Keratinocyte (primary cell): ENCODE results near the gene PLBD2. TPM values are rescaled to one million over a fixed set of nuclear protein-coding genes. Genes with fewer than 3 reads are reported as not detected.

Experiments
- DNase-seq: peaks from one replicate; pipeline ENCODE4 v3.0.0-alpha.2; 2011; ENCODE audit warnings: low read depth, missing footprints, low spot score
- FAIRE-seq: peaks from 2 replicates; lab custom pipeline; 2011; peaks lifted over from hg19 to GRCh38; lab: Jason Lieb, UNC
- H2AFZ ChIP-seq: 2 replicates; pipeline ENCODE4 v1.6.0; 2012; ENCODE audit warnings: low read length, control low read depth, inconsistent platforms; ENCODE audit not compliant: control insufficient read depth
- H3K27ac ChIP-seq: 2 replicates; pipeline ENCODE4 v1.5.1; 2011; ENCODE audit warnings: low read length; ENCODE audit not compliant: control insufficient read depth, insufficient read depth
- H3K27me3 ChIP-seq: 3 replicates; pipeline ENCODE4 v1.6.0; 2011; ENCODE audit warnings: low read length; ENCODE audit not compliant: control insufficient read depth, insufficient read depth; ENCODE audit errors: extremely low read depth
- H3K36me3 ChIP-seq, 2 experiments: 2 replicates in 1 of 2; 3 replicates in 1 of 2; pipeline ENCODE4 v1.5.1; 2011; ENCODE audit warnings: low read length in 2 of 2, mild to moderate bottlenecking in 1 of 2; ENCODE audit not compliant: control insufficient read depth in 2 of 2, insufficient read depth in 2 of 2; ENCODE audit errors: extremely low read depth in 1 of 2
- H3K4me1 ChIP-seq: 3 replicates; pipeline ENCODE4 v1.5.1; 2011; ENCODE audit warnings: low read length; ENCODE audit not compliant: control insufficient read depth, insufficient read depth; ENCODE audit errors: extremely low read depth
- H3K4me2 ChIP-seq: 3 replicates; pipeline ENCODE4 v1.6.0; 2011; ENCODE audit warnings: low read depth, low read length; ENCODE audit not compliant: control insufficient read depth, insufficient read depth; ENCODE audit errors: extremely low read depth
- H3K4me3 ChIP-seq, 3 experiments: fragments of 200-600 bp in 1 of 3; sonication (generic) in 1 of 3; 2 replicates in 2 of 3; 3 replicates in 1 of 3; pipeline ENCODE4 v1.5.1; 2011 to 2016; ENCODE audit warnings: low read length in 3 of 3, mild to moderate bottlenecking in 3 of 3, control low read depth in 2 of 3, inconsistent platforms in 1 of 3, low read depth in 1 of 3, mixed read lengths in 1 of 3, mixed run types in 1 of 3, moderate library complexity in 1 of 3; ENCODE audit not compliant: control insufficient read depth in 2 of 3, insufficient read depth in 2 of 3; ENCODE audit errors: extremely low read depth in 1 of 3
- H3K79me2 ChIP-seq: 2 replicates; pipeline ENCODE4 v1.6.0; 2012; ENCODE audit warnings: low read length; ENCODE audit not compliant: control insufficient read depth, insufficient read depth
- H3K9ac ChIP-seq: 3 replicates; pipeline ENCODE4 v1.6.0; 2011; ENCODE audit warnings: low read length; ENCODE audit not compliant: control insufficient read depth, insufficient read depth; ENCODE audit errors: extremely low read depth
- H3K9me1 ChIP-seq: 3 replicates; pipeline ENCODE4 v1.6.0; 2011; ENCODE audit warnings: low read length; ENCODE audit not compliant: control insufficient read depth, insufficient read depth; ENCODE audit errors: extremely low read depth
- H3K9me3 ChIP-seq: 2 replicates; pipeline ENCODE4 v1.5.1; 2012; ENCODE audit warnings: low read depth, low read length; ENCODE audit not compliant: control insufficient read depth
- H4K20me1 ChIP-seq: 3 replicates; pipeline ENCODE4 v1.6.0; 2011; ENCODE audit warnings: low read length; ENCODE audit not compliant: control insufficient read depth, insufficient read depth; ENCODE audit errors: extremely low read depth
- EZH2 ChIP-seq: IDR thresholded peaks from one replicate; pipeline ENCODE4 v1.6.1; 2012; ENCODE audit warnings: inconsistent platforms, mild to moderate bottlenecking, low read length, moderate library complexity
- dilution Hi-C: fragments of 300-500 bp; cut with MboI; formaldehyde crosslinking; loops from one replicate; pipeline ENCODE4 v1.7.0; 2020; ENCODE audit warnings: low sequenced_read_pairs; ENCODE audit not compliant: extremely low pct_ligation_motif_present
- polyA plus RNA-seq, 5 experiments: library from polyadenylated mRNA; depleted of rRNA in 3 of 5; stranded (reverse) in 3 of 5; stranded (forward) in 1 of 5; unstranded in 1 of 5; fragments of >200 nt; gene quantifications; 1 replicate in 1 of 5; 2 replicates in 3 of 5; 3 replicates in 1 of 5; pipeline versions ENCODE4 v1.2.1 to v1.2.3, GENCODE V29; 2011 to 2012; ENCODE audit warnings: missing spikeins in 2 of 5, low read depth in 1 of 5, low replicate concordance in 1 of 5
- TF ChIP-seq, protein P1 (sequence below), 3 experiments: IDR thresholded peaks in 1 of 3; conservative IDR thresholded peaks in 1 of 3; optimal IDR thresholded peaks in 1 of 3; 2 replicates in 2 of 3; 3 replicates in 1 of 3; pipeline versions ENCODE3 to v1.5.1; 2011; ENCODE audit warnings: low read length in 3 of 3, mild to moderate bottlenecking in 3 of 3, moderate library complexity in 2 of 3, control low read depth in 1 of 3, inconsistent platforms in 1 of 3; ENCODE audit not compliant: insufficient read depth in 2 of 3; ENCODE audit errors: extremely low read depth in 1 of 3

PLBD2 gene
- polyA plus RNA-seq, 1 donor (not counting 4 experiments of a cell fraction or from before 2014, with no cell fraction given): 12.9 TPM

GRCh38 chr12:113368331-113368730 is 9.9 kb downstream of the PLBD2 start:
- Histone ChIP-seq H3K4me3 (no peak overlapping the region), H3K79me2 (no peaks in the 10 kb centered on the region), H2AFZ (no peak overlapping the region), H3K9me1 (no peaks in the 10 kb centered on the region), H3K9ac (no peak overlapping the region), H3K4me2 (no peak overlapping the region), H3K36me3 (peaks cover 5 to 10% of the 10 kb centered on the region in 2 experiments), H3K27ac (no peak overlapping the region), H4K20me1 (no peaks in the 10 kb centered on the region), H3K4me1 (no peaks in the 10 kb centered on the region), H3K27me3 (no peaks in the 10 kb centered on the region), H3K9me3 (no peaks in the 10 kb centered on the region)
- FAIRE-seq (no peak), DNase-seq (no peak)
- TF ChIP-seq, protein P1, sequence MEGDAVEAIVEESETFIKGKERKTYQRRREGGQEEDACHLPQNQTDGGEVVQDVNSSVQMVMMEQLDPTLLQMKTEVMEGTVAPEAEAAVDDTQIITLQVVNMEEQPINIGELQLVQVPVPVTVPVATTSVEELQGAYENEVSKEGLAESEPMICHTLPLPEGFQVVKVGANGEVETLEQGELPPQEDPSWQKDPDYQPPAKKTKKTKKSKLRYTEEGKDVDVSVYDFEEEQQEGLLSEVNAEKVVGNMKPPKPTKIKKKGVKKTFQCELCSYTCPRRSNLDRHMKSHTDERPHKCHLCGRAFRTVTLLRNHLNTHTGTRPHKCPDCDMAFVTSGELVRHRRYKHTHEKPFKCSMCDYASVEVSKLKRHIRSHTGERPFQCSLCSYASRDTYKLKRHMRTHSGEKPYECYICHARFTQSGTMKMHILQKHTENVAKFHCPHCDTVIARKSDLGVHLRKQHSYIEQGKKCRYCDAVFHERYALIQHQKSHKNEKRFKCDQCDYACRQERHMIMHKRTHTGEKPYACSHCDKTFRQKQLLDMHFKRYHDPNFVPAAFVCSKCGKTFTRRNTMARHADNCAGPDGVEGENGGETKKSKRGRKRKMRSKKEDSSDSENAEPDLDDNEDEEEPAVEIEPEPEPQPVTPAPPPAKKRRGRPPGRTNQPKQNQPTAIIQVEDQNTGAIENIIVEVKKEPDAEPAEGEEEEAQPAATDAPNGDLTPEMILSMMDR (optimal IDR thresholded peaks at IDR 0.05 in 1 of 3, IDR thresholded peaks at IDR 0.05 in 1 of 3, conservative IDR thresholded peaks at IDR 0.05 in 1 of 3; ENCODE audit: extremely low read depth in 1 of 3, insufficient read depth in 2 of 3, low read length in 3 of 3): no peak
- no peak for TF ChIP-seq EZH2
- dilution Hi-C loops: no loop called here

GRCh38 chr12:113369391-113369985 is 11.1 kb downstream of the PLBD2 start:
- no peak for DNase-seq
- Histone ChIP-seq H3K9ac (no peak overlapping the region), H3K4me1 (no peaks in the 10 kb centered on the region), H3K4me3 (no peak overlapping the region), H3K9me1 (no peaks in the 10 kb centered on the region), H3K36me3 (peaks cover 7 to 14% of the 10 kb centered on the region in 2 experiments), H2AFZ (no peak overlapping the region), H3K27ac (no peak overlapping the region), H3K27me3 (no peaks in the 10 kb centered on the region), H3K4me2 (no peak overlapping the region), H4K20me1 (no peaks in the 10 kb centered on the region), H3K9me3 (no peaks in the 10 kb centered on the region), H3K79me2 (no peaks in the 10 kb centered on the region)
- TF ChIP-seq EZH2: no peak
- TF ChIP-seq, protein P1 (optimal IDR thresholded peaks at IDR 0.05 in 1 of 3, IDR thresholded peaks at IDR 0.05 in 1 of 3, conservative IDR thresholded peaks at IDR 0.05 in 1 of 3; ENCODE audit: extremely low read depth in 1 of 3, insufficient read depth in 2 of 3, low read length in 3 of 3): no peak
- dilution Hi-C loops: no loop called here
- FAIRE-seq: no peak
